Retinal pigment epithelial cell (primary cell): ENCODE data around the gene ABCB9.

Experiments
- DNase-seq: peaks from one replicate; pipeline ENCODE4 v3.0.0-alpha.2; 2010; ENCODE audit warnings: low read depth
- H3K4me3 ChIP-seq: 2 replicates; pipeline ENCODE4 v1.5.1; 2011; ENCODE audit warnings: mild to moderate bottlenecking, low read length, control low read depth, moderate library complexity
- CTCF ChIP-seq: conservative IDR thresholded peaks from 2 replicates; pipeline ENCODE4 v1.5.1; 2011; ENCODE audit warnings: low read depth, low read length, control low read depth, inconsistent platforms

The ABCB9 gene

GRCh38 chr12:122929812-122930211 lies 36.5 kb downstream of the ABCB9 start:
- DNase-seq = no peak

GRCh38 chr12:122929148-122929538 lies 37.1 kb downstream of the ABCB9 start:
- no peak for TF ChIP-seq CTCF
- DNase-seq = no peak
- no peak overlapping the region for H3K4me3 ChIP-seq

More at GRCh38 chr12:122929812-122930211, 36.5 kb downstream of the ABCB9 start:
- no peak overlapping the region for H3K4me3 ChIP-seq
- TF ChIP-seq CTCF = no peak

- no peak for DNase-seq
- no peak for TF ChIP-seq CTCF
- no peak overlapping the region for H3K4me3 ChIP-seq
Observed at GRCh38 chr12:122928404-122929147, 37.7 kb downstream of the ABCB9 start.

GRCh38 chr12:122927756-122928403 lies 38.4 kb downstream of the ABCB9 start:
- no peak for DNase-seq
- no peak overlapping the region for H3K4me3 ChIP-seq

GRCh38 chr12:122921917-122922316 lies 44.3 kb downstream of the ABCB9 start:
- TF ChIP-seq CTCF = no peak
- no peak for DNase-seq
- H3K4me3 ChIP-seq = no peak overlapping the region

More at GRCh38 chr12:122927756-122928403, 38.4 kb downstream of the ABCB9 start:
- TF ChIP-seq CTCF = no peak

- H3K4me3 ChIP-seq = no peak overlapping the region
- no peak for TF ChIP-seq CTCF
- DNase-seq = no peak
Observed at GRCh38 chr12:122920687-122921086, 45.6 kb downstream of the ABCB9 start.

- no peak for TF ChIP-seq CTCF
Observed at GRCh38 chr12:122918827-122919226, 47.4 kb downstream of the ABCB9 start.

More at GRCh38 chr12:122918827-122919226, 47.4 kb downstream of the ABCB9 start:
- H3K4me3 ChIP-seq = no peak overlapping the region
- no peak for DNase-seq
